Large intestine (tissue), 3 donors: Measurements from ENCODE around the gene KAZN. TPM values are rescaled to one million over a fixed set of nuclear protein-coding genes. Genes with fewer than 3 reads are reported as not detected.

Experiments
- DNase-seq, 2 donors: peaks; one replicate each; pipeline versions ENCODE4 v3.0.0 to v3.0.0-alpha.2; 2013
- H3K27ac ChIP-seq: one replicate; pipeline ENCODE4 v1.5.1; 2013; ENCODE audit warnings: low read length
- H3K27me3 ChIP-seq: 2 replicates; pipeline ENCODE4 v1.6.1; 2013; ENCODE audit warnings: low read length; ENCODE audit not compliant: control insufficient read depth, insufficient read depth
- H3K36me3 ChIP-seq: 2 replicates; pipeline ENCODE4 v1.6.1; 2013; ENCODE audit warnings: low read length; ENCODE audit not compliant: control insufficient read depth, insufficient read depth
- H3K4me1 ChIP-seq: one replicate; pipeline ENCODE4 v1.6.1; 2013; ENCODE audit warnings: low read length; ENCODE audit not compliant: control insufficient read depth, insufficient read depth
- H3K4me3 ChIP-seq: one replicate; pipeline ENCODE4 v1.5.1; 2013; ENCODE audit warnings: low read length
- H3K9me3 ChIP-seq: one replicate; pipeline ENCODE4 v1.6.1; 2013; ENCODE audit warnings: mild to moderate bottlenecking, low read depth, low read length, moderate library complexity; ENCODE audit not compliant: control insufficient read depth
- WGBS: methylation state at CpG from one replicate; pipeline ENCODE4 v1.1.5; 2013; ENCODE audit warnings: low lambda C conversion rate; ENCODE audit not compliant: insufficient coverage; 5-methylcytosine and 5-hydroxymethylcytosine counted together
- polyA plus RNA-seq: library from polyadenylated mRNA; unstranded; fragments of 120-200 nt; gene quantifications from one replicate; pipeline ENCODE4 v1.2.1, GENCODE V29; 2013

KAZN gene
- polyA plus RNA-seq, 1 donor, result 30.4 TPM

DNA sequence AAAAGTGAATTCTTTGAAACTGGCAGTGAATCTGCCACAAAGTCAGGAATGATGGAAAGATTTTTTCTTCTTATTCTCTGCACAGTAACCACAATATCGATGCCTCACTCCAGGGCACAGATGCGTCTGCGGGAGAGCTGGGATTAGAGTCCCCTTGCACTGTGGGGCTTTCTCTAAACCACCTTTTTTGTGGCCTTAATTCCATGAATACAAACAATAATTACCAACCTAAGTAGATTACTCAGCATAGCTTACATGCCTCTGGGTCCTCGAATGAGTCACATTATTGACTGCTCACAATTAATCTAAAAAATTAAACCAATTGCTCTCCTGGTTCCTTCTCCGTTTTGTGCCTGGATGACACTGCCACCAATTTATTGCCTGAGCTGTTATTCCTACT is 125.8 kb downstream of the KAZN start:
- no peaks in the 10 kb centered on the region for H3K27me3 ChIP-seq
- H3K9me3 ChIP-seq, result no peaks in the 10 kb centered on the region
- no peaks in the 10 kb centered on the region for H3K36me3 ChIP-seq
- no peak overlapping the region for H3K4me3 ChIP-seq
- H3K4me1 ChIP-seq, result no peaks in the 10 kb centered on the region
- no peak for DNase-seq
- WGBS, result 62% methylated on average over 2 of the region's 5 CpGs
- no peak overlapping the region for H3K27ac ChIP-seq

DNA sequence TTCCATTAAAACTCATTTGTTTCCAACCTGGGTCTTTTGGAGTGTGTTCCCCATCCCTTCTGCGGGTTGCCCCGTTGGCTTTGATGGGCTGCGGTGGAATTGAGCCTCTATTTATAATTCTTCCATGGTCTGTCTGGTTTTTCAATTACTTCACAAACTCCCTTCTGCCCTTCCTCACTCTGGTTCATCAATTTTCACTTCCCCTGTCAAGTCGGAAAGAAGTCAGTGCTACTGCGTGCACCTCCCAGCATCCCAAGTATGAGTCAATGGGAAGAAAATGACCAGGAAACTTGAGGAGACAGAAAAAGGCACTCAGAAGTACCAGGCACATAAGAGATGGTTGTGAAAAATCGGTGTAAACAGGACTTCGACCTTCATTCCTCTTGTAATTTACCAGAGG is 126.2 kb downstream of the KAZN start:
- H3K27me3 ChIP-seq, result no peaks in the 10 kb centered on the region
- 90% methylated on average over 2 of the region's 7 CpGs for WGBS
- H3K4me3 ChIP-seq, result no peak overlapping the region
- DNase-seq, result no peak
- no peaks in the 10 kb centered on the region for H3K9me3 ChIP-seq
- no peaks in the 10 kb centered on the region for H3K36me3 ChIP-seq
- H3K27ac ChIP-seq, result no peak overlapping the region
- no peaks in the 10 kb centered on the region for H3K4me1 ChIP-seq

DNA sequence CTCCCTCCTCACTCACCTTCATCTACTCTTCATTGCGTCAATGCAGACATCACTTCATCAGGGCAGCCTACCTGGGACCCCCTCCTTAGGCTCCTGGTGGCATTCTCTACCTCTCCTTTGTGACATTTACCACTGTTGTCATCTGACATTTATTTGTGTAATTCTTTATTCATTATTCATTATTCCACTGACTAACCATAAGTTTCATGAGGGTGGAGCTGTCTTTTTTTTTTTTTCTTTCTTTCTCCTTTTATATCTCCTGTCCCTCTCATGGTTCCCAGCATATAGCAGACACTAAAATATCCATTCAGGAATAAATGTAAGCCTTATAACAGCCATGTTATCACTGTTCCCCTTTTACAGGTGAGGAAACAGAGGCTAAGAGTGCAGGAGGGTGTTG is 126.8 kb downstream of the KAZN start:
- Histone ChIP-seq H3K27ac (no peak overlapping the region), H3K4me1 (no peaks in the 10 kb centered on the region), H3K9me3 (no peaks in the 10 kb centered on the region), H3K36me3 (no peaks in the 10 kb centered on the region), H3K4me3 (no peak overlapping the region), H3K27me3 (no peaks in the 10 kb centered on the region)
- DNase-seq, result no peak
- no CpG with 5 or more reads among the region's 1 CpG for WGBS

DNA sequence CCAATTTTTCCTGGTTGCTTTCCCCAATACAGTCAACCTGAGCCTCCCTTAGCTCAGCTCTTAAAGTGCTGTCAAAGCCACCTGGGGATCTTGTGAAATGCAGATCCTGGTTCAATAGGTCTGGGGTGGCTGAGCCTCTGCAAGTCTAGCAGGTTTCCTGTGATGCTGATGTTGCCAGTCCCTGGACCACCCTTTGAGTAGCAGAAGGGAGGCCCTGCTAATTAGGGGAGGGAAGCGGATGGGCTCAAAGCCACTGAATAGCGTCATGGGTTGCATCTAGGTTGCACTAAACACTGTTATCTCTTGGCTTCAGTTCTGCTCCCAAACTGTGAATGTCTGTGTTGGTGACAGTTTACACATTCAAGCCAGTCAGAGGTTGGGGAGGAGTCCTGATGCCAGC is 127.2 kb downstream of the KAZN start:
- no peak for DNase-seq
- no peaks in the 10 kb centered on the region for H3K4me1 ChIP-seq
- 80% methylated on average over 1 of the region's 2 CpGs for whole genome bisulfite sequencing
- H3K9me3 ChIP-seq, result no peaks in the 10 kb centered on the region
- H3K27ac ChIP-seq, result no peak overlapping the region
- H3K27me3 ChIP-seq, result no peaks in the 10 kb centered on the region
- H3K36me3 ChIP-seq, result no peaks in the 10 kb centered on the region
- no peak overlapping the region for H3K4me3 ChIP-seq

DNA sequence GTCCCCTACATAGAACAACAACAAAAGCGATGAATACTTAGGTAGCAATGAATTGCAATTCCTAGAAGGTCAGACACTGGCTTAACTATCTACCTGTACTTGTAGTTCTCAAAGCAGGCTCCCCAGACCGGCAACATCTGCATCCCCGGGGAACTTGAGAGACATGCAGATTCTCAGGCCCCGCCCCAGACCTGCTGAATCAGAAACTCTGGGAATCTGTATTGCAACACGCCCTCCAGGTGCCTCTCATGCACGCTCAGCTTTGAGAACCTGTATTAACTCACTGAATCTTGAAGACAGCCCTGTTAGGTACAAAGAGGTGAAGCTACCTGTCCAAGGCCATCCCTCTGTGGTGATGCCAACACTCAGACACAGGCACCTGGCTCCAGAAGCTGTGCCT is 128.1 kb downstream of the KAZN start:
- no peaks in the 10 kb centered on the region for H3K36me3 ChIP-seq
- no peaks in the 10 kb centered on the region for H3K27me3 ChIP-seq
- DNase-seq, result no peak
- H3K27ac ChIP-seq, result no peak overlapping the region
- no peaks in the 10 kb centered on the region for H3K9me3 ChIP-seq
- H3K4me1 ChIP-seq, result no peaks in the 10 kb centered on the region
- WGBS, result no CpG with 5 or more reads among the region's 6 CpGs
- H3K4me3 ChIP-seq, result no peak overlapping the region

DNA sequence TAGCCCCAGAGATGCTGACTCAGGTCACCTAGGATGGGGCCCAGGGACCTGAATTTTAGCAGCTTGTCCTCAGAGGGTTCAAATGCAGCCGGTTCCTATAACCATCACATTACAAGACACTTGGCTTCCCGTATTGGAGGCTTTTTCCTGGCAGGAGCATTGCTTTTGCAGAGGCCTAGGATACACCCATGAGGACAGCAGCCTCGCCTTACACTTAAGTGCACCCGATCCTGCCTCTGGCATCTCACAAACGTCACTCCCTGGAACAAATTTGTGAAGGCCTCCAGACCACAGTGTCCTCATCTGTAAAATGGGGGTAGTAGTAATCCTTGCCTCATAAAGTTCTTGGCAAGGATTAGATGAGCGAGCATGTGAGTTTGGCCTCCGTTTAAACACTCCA is 130.0 kb downstream of the KAZN start:
- H3K4me3 ChIP-seq, result no peak overlapping the region
- no peaks in the 10 kb centered on the region for H3K36me3 ChIP-seq
- no peak overlapping the region for H3K27ac ChIP-seq
- no peak for DNase-seq
- no peaks in the 10 kb centered on the region for H3K27me3 ChIP-seq
- WGBS, result no CpG with 5 or more reads among the region's 7 CpGs
- H3K9me3 ChIP-seq, result no peaks in the 10 kb centered on the region
- no peaks in the 10 kb centered on the region for H3K4me1 ChIP-seq

DNA sequence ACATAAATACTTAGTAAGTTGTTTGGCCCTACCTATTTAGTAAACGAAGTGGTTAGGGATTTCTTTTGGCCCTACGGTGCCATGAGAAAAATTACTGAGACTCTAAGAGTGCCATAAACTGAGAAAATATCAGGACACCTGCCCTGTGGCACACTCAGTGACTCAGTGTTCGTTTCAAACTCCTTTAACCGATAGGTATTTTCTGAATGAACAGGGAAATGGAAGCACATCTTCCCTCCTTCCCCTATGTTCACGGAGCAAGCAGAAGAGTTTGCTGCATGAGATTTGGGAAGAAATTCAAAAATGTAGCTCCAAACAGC is 134.2 kb downstream of the KAZN start:
- H3K36me3 ChIP-seq, result no peaks in the 10 kb centered on the region
- peaks cover 4% of the 10 kb centered on the region for H3K4me1 ChIP-seq
- H3K27ac ChIP-seq, result no peak overlapping the region
- no peaks in the 10 kb centered on the region for H3K27me3 ChIP-seq
- no peaks in the 10 kb centered on the region for H3K9me3 ChIP-seq
- no peak overlapping the region for H3K4me3 ChIP-seq
- DNase-seq, result no peak
- 80% methylated on average over 1 of the region's 5 CpGs for WGBS

DNA sequence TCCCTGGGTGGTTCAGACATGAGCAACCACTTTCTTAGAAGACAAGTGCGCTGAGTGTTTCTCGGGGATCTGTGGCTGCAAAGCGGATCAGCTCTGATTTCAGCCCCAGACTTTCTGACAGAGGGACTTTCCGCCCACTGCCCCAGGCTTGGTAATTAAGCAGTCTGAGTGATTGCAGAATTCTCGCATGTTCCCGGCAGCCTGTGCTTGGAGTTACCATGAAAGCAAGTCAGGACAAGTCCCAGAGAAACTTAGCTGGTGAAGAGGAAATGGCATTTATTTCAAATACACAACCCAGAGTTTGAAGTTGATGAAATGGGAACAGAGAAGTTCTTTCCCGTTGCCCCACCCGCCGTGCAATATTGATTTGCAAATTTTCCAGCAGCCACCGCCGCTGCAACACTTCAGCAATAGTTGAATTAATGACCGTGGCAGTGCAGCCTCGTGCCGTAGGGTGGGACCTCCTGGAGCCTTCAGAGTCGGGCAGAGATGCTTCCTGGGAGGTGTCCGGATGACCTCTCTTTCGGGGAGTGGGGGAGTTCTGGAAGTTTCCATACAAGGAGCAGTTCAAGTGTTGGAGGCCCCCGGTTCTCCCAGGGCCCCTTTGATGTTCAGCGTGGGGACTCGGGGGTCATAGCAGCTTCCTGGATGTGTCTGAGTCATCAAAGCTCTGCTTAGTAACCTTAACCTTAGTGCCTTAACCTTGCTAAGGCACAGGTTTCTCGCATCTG is 134.7 kb downstream of the KAZN start:
- WGBS, result 20% methylated on average over 2 of the region's 21 CpGs
- Histone ChIP-seq H3K36me3 (no peaks in the 10 kb centered on the region), H3K4me1 (peaks cover 4% of the 10 kb centered on the region), H3K9me3 (no peaks in the 10 kb centered on the region), H3K27ac (no peak overlapping the region), H3K4me3 (no peak overlapping the region), H3K27me3 (no peaks in the 10 kb centered on the region)
- no peak for DNase-seq

DNA sequence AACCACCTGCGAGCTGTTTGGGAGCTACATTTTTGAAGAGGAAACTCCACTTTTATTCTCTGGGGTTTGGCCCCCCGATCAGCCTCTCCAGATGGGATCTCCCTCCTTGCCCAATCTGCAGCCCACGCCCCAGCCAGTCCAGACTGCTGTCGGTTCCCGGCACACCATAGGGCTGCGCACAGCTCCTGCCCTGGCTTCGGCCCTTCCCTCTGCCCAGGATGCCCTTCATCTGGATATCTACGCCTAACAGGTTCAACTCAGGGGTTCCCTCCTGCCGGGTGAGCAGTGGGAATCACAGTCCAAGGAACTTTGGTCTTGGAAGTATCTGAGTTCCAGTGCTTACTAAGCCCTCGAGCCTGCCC is 135.3 kb downstream of the KAZN start:
- no peak for DNase-seq
- Histone ChIP-seq H3K27me3 (no peaks in the 10 kb centered on the region), H3K4me1 (peaks cover 4% of the 10 kb centered on the region), H3K36me3 (no peaks in the 10 kb centered on the region), H3K27ac (no peak overlapping the region), H3K4me3 (no peak overlapping the region), H3K9me3 (no peaks in the 10 kb centered on the region)
- WGBS, result no CpG with 5 or more reads among the region's 10 CpGs

DNA sequence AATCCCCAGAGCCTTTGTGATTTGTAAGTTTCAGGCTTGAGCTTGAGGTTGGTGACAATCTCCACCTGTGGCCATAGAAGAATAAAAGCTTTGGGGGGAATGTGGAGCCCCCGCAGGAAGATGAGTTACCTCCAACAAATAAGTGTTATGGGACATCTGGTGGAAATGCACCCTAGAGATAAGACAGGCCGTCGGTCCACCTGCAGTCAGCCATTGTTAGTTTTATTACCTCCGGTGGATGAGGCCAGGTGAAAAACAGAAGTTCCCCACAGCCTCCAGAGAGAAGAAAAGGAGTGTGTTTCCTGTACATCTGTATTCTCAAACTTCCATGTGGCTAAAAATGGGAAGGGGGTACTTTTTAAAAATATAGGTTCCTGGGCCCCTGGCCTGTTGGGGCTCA is 137.4 kb downstream of the KAZN start:
- WGBS, result no CpG with 5 or more reads among the region's 4 CpGs
- Histone ChIP-seq H3K9me3 (no peaks in the 10 kb centered on the region), H3K36me3 (no peaks in the 10 kb centered on the region), H3K27me3 (no peaks in the 10 kb centered on the region), H3K4me1 (peaks cover 4% of the 10 kb centered on the region), H3K4me3 (no peak overlapping the region), H3K27ac (no peak overlapping the region)
- peak in 1 of 2 donors; percentile 46 for DNase-seq

DNA sequence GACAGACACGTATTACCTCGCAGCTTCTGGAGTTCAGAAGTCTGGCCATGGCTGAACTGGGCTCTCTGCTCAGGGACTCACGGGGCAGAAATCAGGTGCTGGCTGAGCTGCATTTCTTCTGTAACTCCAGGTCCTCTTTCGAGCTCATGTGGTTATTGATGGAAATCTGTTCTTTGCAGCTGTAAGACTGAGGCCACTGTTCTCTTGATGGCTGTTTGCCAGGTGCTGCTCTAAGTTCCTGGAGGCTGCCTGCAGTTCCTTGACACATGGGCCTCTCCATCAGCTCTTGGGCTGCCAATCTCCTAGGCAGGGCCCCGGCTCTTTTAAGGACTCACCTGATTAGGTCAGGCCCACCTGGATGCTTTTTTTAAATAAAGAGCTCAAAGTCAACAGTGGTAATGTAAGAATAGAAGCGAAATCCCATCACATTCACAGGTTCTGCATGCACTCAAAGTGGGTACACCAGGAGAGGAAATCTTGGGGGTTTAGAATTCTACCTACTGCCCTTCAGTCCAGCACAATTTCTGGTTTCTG is 139.1 kb downstream of the KAZN start:
- Histone ChIP-seq H3K9me3 (no peaks in the 10 kb centered on the region), H3K27me3 (no peaks in the 10 kb centered on the region), H3K36me3 (no peaks in the 10 kb centered on the region), H3K27ac (no peak overlapping the region), H3K4me3 (no peak overlapping the region), H3K4me1 (peaks cover 4% of the 10 kb centered on the region)
- WGBS, result no CpG with 5 or more reads among the region's 6 CpGs
- no peak for DNase-seq
